Activated T-cell treated with anti-CD3 and anti-CD28 coated beads for 1 hour (primary cell): ENCODE results near the gene MED20.

ENCODE experiments used
- DNase-seq: peaks from one replicate; pipeline ENCODE4 v3.0.0-alpha.2; 2020; ENCODE audit warnings: low read depth

MED20 gene

GRCh38 chr6:41941280-41942066 lies 20.5 kb upstream of the MED20 start, which contains the start of gene CCND3:
TSS of gene CCND3 (minus strand) at chr6:41941808. CDS start at chr6:41941649, 159 bp downstream.
- DNase-seq, result peak; percentile 77

DNA sequence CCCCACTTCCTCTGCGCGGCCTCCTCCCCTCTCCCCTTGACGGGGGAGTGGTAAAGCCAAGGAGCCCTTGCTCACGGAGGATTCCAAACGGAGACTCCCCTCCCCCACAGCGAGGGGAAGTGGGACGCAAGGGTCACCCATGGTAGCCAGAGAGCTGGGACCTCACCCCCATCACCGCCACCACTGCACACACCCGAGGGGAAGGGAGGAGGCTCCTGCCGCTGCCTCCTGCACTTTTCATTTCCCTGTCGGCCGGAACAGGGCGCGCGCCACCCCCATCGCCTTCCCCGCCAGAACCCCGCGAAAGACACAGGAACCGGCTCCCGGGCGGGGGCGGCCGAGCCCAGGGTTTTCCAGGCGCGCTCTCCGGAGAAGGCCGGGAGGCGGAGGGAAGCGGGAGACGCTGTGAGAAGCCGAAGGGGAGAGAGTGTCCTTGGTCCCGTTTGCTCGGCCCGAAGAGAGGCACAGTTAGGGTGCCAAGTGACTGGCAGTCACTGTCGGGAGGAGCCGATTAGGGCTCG lies 19.9 kb upstream of the MED20 start:
- DNase-seq, result peak; percentile 36

DNA sequence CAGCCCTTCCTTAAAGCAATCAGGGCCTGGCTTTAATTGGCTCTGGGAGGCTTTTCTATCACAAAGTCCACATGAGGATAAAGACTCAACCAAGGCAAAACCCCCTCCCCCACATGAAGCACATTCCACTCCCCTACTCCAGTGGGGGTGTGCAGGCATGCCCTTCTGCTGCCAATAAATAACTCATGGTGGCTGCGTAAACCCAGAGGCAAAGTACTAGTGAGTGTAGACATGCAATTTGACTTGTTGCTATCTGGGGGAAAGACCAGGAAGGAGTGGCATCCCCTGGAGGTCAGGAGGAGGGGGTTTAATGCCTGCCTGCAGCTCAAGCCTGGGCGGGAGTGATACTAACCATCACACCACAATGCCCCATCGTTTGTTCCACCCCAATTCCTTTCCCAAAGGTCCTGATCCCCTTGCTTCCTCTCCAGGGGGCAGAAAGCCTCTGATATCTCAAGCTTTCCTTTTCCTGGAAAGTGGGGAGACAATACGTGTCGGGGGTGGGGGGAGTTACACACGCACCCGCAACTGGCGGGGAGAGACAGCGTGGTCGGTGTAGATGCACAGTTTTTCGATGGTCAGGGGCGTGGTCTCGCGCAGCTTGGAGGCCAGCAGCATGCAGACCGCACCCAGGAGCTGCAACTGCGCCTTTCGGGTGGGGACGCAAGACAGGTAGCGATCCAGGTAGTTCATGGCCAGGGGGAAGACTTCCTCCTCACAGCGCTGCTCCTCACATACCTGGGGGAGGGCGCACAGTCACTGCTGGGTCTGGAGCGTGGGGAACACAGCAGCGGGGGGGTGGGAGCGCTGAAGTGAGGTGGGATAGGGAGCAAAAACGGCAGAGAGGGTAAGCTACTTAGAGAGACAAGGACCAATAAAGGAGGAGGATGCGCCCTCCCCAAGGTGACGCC lies 19.2 kb upstream of the MED20 start:
- no peak for DNase-seq

GRCh38 chr6:41939176-41939847 lies 18.4 kb upstream of the MED20 start:
- DNase-seq, result no peak

GRCh38 chr6:41938590-41939175 lies 17.7 kb upstream of the MED20 start:
- DNase-seq, result no peak

DNA sequence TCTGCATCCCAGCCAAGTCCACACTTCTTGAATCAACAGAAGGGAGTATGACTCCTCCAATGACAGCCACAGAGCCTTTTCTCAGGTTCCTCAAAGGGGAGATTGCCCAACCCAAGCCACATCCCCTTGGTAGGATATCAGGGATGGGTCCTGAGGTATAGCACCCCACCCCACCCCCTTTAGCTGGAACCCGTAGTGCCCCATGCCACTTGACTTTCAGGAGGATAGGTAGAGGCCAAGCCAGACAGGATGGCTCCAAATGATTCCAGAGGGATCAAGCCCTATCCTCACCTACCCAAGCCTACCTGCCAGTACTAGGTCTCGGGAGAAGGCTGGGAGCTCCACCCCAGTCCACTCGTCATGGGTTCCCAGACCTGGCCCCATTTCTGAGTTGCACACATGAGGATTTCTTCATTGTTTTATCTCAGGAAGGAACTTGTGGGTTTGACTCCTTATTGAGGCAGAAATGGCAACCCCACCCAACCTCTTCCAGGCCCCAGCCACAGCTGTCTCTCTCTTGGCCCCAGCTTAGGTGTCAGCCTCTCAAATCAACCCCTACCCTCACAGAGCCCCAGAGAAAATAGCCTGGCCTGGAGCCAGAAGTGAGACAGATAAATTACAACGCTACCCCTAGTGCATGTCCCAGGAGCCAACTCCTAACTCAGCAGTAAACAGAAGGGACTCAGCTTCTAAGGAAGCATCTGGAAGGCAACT lies 17.1 kb upstream of the MED20 start:
- peak; percentile 32 for DNase-seq

DNA sequence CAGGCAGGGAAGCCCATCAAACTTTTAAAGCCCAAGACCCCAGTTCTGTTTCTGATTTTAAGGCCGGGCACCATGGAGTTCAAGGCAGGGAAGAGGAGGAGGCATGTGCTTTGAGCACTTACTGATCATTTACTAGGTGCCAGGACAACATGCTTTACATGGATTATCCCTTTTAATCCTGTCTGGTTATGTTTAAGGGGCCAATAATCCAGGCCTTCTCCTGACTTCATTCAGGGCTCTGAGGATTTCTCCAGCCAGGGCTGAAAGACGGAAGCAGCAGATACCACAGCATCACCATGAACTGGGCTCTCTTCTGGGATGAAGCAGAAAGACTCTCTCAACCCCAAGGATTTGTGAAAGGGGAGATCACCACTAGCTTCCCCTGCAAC lies 16.5 kb upstream of the MED20 start:
- DNase-seq, result no peak

DNA sequence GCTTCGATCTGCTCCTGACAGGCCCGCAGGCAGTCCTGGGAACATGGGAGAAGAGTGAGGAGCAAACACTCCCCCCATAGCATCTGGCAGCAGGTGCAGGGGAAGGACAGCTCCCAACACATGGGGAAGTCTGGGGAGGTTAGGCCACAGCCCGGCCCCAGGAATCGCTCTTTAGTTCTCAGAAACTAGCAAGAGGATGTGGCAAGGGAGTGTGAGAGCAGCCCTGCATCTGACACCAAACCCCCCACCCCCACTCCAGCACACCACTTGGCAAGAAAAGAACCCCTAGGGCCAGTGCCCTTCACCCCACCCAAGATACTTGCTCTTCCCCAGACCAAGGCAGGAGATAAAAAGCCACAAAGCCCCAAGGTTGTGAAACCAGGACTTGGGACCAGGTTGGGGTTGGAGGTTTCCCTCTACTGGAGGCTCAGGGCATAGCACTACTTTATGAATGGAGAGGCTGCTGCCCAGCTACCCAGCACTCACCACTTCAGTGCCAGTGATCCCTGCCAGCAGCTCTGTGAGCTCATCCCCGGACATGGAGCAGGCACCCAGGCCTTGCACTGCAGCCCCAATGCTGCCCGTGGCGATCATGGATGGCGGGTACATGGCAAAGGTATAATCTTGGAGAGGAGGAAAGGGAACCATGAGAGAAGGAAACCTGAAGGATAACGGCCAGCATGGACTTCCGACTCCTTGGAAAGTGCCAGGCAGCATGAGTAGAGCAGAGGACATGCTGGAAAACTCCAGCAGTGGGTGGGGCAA lies 15.3 kb upstream of the MED20 start:
- peak; percentile 34 for DNase-seq

DNA sequence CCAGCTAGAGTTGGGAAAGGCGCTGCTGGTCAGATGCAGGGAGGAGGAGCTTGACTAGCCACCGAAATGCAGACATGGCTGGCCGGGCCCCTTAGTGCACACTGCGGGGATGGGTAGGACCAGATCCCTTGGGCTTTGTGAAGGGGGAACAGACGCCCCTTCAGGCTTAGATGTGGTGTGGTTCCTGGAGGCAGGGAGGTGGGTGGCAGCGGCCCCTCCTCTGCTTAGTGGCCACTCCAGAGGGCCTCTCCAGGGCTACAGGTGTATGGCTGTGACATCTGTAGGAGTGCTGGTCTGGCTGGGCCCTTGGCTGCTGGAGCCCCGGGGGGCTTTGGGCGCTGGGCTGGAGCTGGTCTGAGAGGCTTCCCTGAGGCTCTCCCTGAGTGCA lies 14.7 kb upstream of the MED20 start:
- no peak for DNase-seq

GRCh38 chr6:41935193-41935574 lies 14.2 kb upstream of the MED20 start:
- no peak for DNase-seq

GRCh38 chr6:41934278-41935192 lies 13.6 kb upstream of the MED20 start:
- DNase-seq, result no peak

GRCh38 chr6:41932378-41932777 lies 11.4 kb upstream of the MED20 start:
- DNase-seq, result no peak

- no peak for DNase-seq
Measured at GRCh38 chr6:41931792-41932191, 10.9 kb upstream of the MED20 start.

DNA sequence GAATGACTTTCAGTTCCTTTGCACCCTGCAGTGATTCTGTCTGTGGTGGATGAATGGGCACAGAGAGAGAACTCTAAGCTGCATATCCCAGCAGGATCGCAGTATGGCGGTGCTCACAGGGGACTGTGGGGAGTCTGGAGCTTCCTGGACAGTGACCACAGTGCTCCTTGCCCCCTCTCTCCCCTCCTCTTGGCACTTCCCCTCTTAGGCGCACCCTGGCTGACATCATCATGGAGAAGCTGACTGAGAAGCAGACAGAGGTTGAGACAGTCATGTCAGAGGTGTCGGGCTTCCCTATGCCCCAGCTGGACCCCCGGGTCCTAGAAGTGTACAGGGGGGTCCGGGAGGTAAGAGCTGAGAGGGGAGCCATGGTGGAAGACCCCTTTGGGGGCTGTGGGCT lies 9.0 kb upstream of the MED20 start:
- DNase-seq, result no peak

- DNase-seq, result no peak
Measured at GRCh38 chr6:41927253-41927652, 6.3 kb upstream of the MED20 start.

DNA sequence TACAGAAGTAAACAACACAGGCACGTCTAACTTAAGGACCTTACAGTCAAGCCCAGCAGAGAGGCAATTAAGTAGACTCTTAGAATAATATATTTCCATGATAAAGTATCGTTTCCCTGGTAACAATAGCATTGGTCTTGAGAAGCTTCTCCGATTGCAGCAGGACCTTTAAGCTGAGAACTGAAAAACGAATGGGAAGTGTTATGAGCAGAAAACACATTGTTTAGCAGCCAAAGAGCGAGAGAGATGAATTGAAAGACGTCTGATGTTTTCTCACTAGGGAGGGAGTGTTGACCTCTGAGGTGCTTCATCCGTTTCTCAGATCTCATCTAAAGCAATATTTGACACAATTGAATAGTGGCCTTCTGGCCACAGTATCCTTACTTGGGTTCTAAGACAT lies 1.2 kb upstream of the MED20 start:
- DNase-seq, result no peak

- no peak for DNase-seq
Measured at GRCh38 chr6:41921712-41921998, 716 bp upstream of the MED20 start.

- DNase-seq, result no peak
Measured at GRCh38 chr6:41917528-41917927, 3.4 kb downstream of the MED20 start.

DNA sequence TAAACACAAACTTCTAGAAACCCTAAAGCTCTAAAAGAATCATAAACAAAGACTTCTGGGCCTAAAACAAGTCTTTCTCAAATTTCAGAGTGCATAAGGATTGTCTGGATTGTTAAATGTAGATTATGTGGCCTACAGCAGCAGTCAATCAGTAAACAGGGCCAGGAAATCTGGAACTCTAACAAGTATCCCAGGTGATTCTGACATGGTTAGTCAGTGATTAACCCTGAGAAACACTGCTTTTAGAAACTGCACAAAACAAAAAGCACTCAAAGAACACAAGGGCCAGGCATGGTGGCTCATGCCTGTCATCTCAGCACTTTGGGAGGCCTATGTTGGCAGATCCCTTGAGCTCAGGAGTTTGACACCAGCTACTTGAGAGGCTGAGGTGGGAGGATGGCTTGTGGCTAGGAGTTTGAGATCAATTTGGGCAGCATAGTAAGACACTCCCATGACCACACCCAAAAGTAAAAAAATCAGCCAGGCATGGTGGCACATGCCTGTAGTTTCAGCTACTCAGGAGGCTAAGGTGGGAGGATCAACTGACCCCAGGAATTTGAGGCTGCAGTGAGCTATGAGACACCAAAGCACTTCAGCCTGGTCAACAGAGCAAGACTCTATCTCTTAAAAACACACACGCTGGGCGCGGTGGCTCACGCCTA lies 5.9 kb downstream of the MED20 start:
- DNase-seq, result no peak
